Spleen (tissue), 7 donors: ENCODE results near the gene SH3BP5.

Source experiments
- POLR2A ChIP-seq, 3 donors: fragments of 450-650 bp; IDR thresholded peaks; one replicate each; pipeline ENCODE4 v1.5.1; 2017; ENCODE audit warnings: antibody characterized with exemption in 3 of 3, mild to moderate bottlenecking in 1 of 3
- TF ChIP-seq, protein P1 (sequence below), 11 experiments: fragments of 200-600 bp in 7 of 11; fragments of 450-650 bp in 4 of 11; sonication (generic) in 4 of 11; IDR thresholded peaks in 8 of 11; conservative IDR thresholded peaks in 3 of 11; 1 replicate in 7 of 11; 2 replicates in 4 of 11; pipeline versions ENCODE4 v1.4.0 to v1.8.0; 2016 to 2021; ENCODE audit warnings: antibody characterized with exemption in 11 of 11, inconsistent platforms in 4 of 11, mild to moderate bottlenecking in 1 of 11
- donor health status: DM: no; HTN: no; CAD: no; lungs with moderate emphysema.
- donor health status: DM: no; HTN: no; CAD: no.
- donor health status: DM: no; HTN: no; CAD: no.

DNA sequence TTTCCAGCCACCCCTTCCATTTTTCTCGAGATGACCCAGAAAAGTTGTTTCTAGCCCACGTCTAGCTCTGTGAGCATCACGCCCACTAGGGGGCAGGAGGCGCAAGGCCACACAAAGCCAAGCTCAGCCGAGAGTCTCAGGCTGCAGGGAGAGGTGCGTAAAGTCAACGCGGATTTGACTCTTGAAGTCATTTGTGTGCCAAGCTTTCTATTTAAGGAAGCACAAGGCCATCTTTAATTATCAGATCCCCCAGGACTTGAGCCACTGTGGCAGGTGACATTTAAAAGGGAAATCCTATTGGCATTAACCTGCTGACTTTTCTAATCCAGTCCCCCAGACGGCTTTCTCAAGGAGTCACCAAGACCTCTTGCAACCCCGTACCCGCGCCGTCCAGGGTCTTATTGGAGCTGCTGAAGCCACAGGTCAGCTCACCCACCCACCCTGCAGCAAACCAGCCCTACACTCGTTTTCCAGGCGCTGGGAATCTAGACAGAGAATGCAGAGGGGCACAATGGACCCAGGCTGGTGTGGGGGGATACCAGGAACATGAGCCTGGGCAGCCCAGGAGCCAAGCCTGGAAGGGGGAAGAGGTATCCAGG is 64.3 kb downstream of the SH3BP5 start:
- TF ChIP-seq, protein P1, sequence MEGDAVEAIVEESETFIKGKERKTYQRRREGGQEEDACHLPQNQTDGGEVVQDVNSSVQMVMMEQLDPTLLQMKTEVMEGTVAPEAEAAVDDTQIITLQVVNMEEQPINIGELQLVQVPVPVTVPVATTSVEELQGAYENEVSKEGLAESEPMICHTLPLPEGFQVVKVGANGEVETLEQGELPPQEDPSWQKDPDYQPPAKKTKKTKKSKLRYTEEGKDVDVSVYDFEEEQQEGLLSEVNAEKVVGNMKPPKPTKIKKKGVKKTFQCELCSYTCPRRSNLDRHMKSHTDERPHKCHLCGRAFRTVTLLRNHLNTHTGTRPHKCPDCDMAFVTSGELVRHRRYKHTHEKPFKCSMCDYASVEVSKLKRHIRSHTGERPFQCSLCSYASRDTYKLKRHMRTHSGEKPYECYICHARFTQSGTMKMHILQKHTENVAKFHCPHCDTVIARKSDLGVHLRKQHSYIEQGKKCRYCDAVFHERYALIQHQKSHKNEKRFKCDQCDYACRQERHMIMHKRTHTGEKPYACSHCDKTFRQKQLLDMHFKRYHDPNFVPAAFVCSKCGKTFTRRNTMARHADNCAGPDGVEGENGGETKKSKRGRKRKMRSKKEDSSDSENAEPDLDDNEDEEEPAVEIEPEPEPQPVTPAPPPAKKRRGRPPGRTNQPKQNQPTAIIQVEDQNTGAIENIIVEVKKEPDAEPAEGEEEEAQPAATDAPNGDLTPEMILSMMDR (IDR thresholded peaks at IDR 0.05 in 8 of 11, conservative IDR thresholded peaks at IDR 0.05 in 3 of 11): peak; percentile 81 to 96 (median 93)
- TF ChIP-seq POLR2A (IDR thresholded peaks at IDR 0.05): no peak
